WTC11 (cell line): ENCODE results near the gene CFAP300. TPM values are rescaled to one million over a fixed set of nuclear protein-coding genes. Genes with fewer than 3 reads are reported as not detected.

Experiments
- ERG ChIP-seq: fragments of 250-450 bp; sonication (Bioruptor Pico); IDR thresholded peaks from 2 replicates; pipeline ENCODE4 v1.8.0; 2021; ENCODE audit warnings: mild to moderate bottlenecking
- ZNF671 ChIP-seq: fragments of 250-450 bp; sonication (Bioruptor Pico); IDR thresholded peaks from 2 replicates; pipeline ENCODE4 v1.8.0; 2021; ENCODE audit warnings: mild to moderate bottlenecking
- total RNA-seq: library from RNA; stranded (reverse); gene quantifications from 3 replicates; pipeline ENCODE4 v1.2.3, GENCODE V29; 2021

Gene CFAP300
- total RNA-seq, 1 experiment from 2014 or later = 1.1 TPM

- TF ChIP-seq ERG (CRISPR knock-in tag) = no peak
- TF ChIP-seq ZNF671 = no peak
Measured at GRCh38 chr11:102121329-102121728, 74.1 kb downstream of the CFAP300 start (continued).

Other genes starting within 250 kb of the CFAP300 start
- 1.9 to 2.4 TPM (median 2.0 TPM) in 3 replicates for gene CEP126, start 132.4 kb upstream of the CFAP300 start, total RNA-seq
- gene ANGPTL5, start 130.9 kb upstream of the CFAP300 start, total RNA-seq = not detected in 3 replicates
- gene YAP1, start 63.0 kb downstream of the CFAP300 start, total RNA-seq = 88.7 to 101 TPM (median 98.9 TPM) in 3 replicates